HepG2 (cell line): ENCODE data around the gene STPG4. TPM values are rescaled to one million over a fixed set of nuclear protein-coding genes. Genes with fewer than 3 reads are reported as not detected.

Experiments
- AGO1 ChIP-seq: fragments of 200-400 bp; formaldehyde crosslinking; IDR thresholded peaks from 2 replicates; pipeline ENCODE4 v1.6.1; 2017; ENCODE audit warnings: mild to moderate bottlenecking, low read depth, low read length, moderate library complexity; ENCODE audit not compliant: poor library complexity, severe bottlenecking
- HHEX ChIP-seq: IDR thresholded peaks from 2 replicates; pipeline ENCODE4 v1.6.1; 2016; ENCODE audit warnings: control low read depth
- MAFG ChIP-seq: sonication (generic); formaldehyde crosslinking; IDR thresholded peaks from 2 replicates; pipeline ENCODE4 v1.5.1; 2020; ENCODE audit warnings: mild to moderate bottlenecking, missing genetic modification reagents
- MNT ChIP-seq: fragments of 450-650 bp; IDR thresholded peaks from 2 replicates; pipeline ENCODE4 v1.6.1; 2016
- PCBP1 ChIP-seq: fragments of 200-400 bp; formaldehyde crosslinking; IDR thresholded peaks from 2 replicates; pipeline ENCODE4 v1.6.1; 2017; ENCODE audit warnings: mild to moderate bottlenecking, low read depth, low read length, borderline replicate concordance
- POGZ ChIP-seq: sonication (generic); formaldehyde crosslinking; IDR thresholded peaks from 2 replicates; pipeline ENCODE4 v1.4.0; 2020; ENCODE audit warnings: mild to moderate bottlenecking, missing genetic modification reagents
- YEATS4 ChIP-seq: sonication (generic); formaldehyde crosslinking; IDR thresholded peaks from 2 replicates; pipeline ENCODE4 v1.4.0; 2020; ENCODE audit warnings: missing genetic modification reagents, borderline replicate concordance
- ZBTB20 ChIP-seq: sonication (generic); formaldehyde crosslinking; IDR thresholded peaks from 2 replicates; pipeline ENCODE4 v1.8.1; 2023; ENCODE audit warnings: missing genetic modification reagents, low read depth, mild to moderate bottlenecking, borderline replicate concordance
- ZFP41 ChIP-seq: sonication (generic); formaldehyde crosslinking; IDR thresholded peaks from 2 replicates; pipeline ENCODE4 v1.4.0; 2020; ENCODE audit warnings: mild to moderate bottlenecking, missing genetic modification reagents, borderline replicate concordance
- ZNF232 ChIP-seq: sonication (generic); formaldehyde crosslinking; IDR thresholded peaks from 2 replicates; pipeline ENCODE4 v1.4.0; 2020; ENCODE audit warnings: missing genetic modification reagents, borderline replicate concordance
- ZNF503 ChIP-seq: sonication (generic); formaldehyde crosslinking; IDR thresholded peaks from 2 replicates; pipeline ENCODE4 v1.4.0; 2020; ENCODE audit warnings: missing genetic modification reagents
- ZNF609 ChIP-seq: sonication (generic); formaldehyde crosslinking; IDR thresholded peaks from 2 replicates; pipeline ENCODE4 v1.4.0; 2020; ENCODE audit warnings: mild to moderate bottlenecking, missing genetic modification reagents, borderline replicate concordance
- ZNF850 ChIP-seq: sonication (generic); formaldehyde crosslinking; conservative IDR thresholded peaks from 2 replicates; pipeline ENCODE4 v1.9.0; 2021; ENCODE audit warnings: mild to moderate bottlenecking, missing genetic modification reagents
- polyA plus RNA-seq, 8 experiments: library from polyadenylated mRNA; depleted of rRNA in 3 of 8; stranded (reverse) in 7 of 8; unstranded in 1 of 8; fragments of >200 nt; fragmentation: Illumina TruSeq in 4 of 8; extraction: Trizol in 4 of 8; gene quantifications; 2 replicates each; pipeline versions ENCODE4 v1.2.1 to v1.2.3, GENCODE V29; 2011 to 2016; ENCODE audit warnings: low read depth in 4 of 8, missing spikeins in 1 of 8, mixed read lengths in 1 of 8; ENCODE audit not compliant: insufficient read depth in 1 of 8
- total RNA-seq, 5 experiments: library from RNA; depleted of rRNA; stranded (reverse); fragments of >200 nt; fragmentation: Illumina TruSeq; extraction: Trizol; gene quantifications; 2 replicates each; pipeline ENCODE4 v1.2.3, GENCODE V29; 2016; ENCODE audit warnings: low read depth in 1 of 5
- TF ChIP-seq, protein P1 (sequence below): IDR thresholded peaks from 2 replicates; pipeline ENCODE4 v1.6.1; 2016
- TF ChIP-seq, protein P2 (sequence below): sonication (generic); formaldehyde crosslinking; IDR thresholded peaks from 2 replicates; pipeline ENCODE4 v1.8.0; 2022; ENCODE audit warnings: missing genetic modification reagents, mild to moderate bottlenecking, inconsistent platforms, borderline replicate concordance

The STPG4 gene
- total and polyA plus RNA-seq, 2 of the 13 experiments (the other 11 are each of a cell fraction or from before 2014, with no cell fraction given): 0.11 to 0.15 TPM

- TF ChIP-seq, protein P1, sequence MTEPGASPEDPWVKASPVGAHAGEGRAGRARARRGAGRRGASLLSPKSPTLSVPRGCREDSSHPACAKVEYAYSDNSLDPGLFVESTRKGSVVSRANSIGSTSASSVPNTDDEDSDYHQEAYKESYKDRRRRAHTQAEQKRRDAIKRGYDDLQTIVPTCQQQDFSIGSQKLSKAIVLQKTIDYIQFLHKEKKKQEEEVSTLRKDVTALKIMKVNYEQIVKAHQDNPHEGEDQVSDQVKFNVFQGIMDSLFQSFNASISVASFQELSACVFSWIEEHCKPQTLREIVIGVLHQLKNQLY (CRISPR knock-in tag): peak; percentile 86
- TF ChIP-seq ZNF850 (CRISPR knock-in tag) (no peak), AGO1 (no peak), ZNF609 (CRISPR knock-in tag) (peak; percentile 65; the same call in 1 of the 2 replicates), PCBP1 (no peak), ZFP41 (CRISPR knock-in tag) (peak; percentile 55; the same call in 1 of the 2 replicates), ZNF503 (CRISPR knock-in tag) (peak; percentile 80; the same call in 1 of the 2 replicates), ZNF232 (CRISPR knock-in tag) (no peak; the same call in 1 of the 2 replicates), YEATS4 (peak; percentile 72; the same call in 1 of the 2 replicates), MAFG (CRISPR knock-in tag) (no peak), ZBTB20 (CRISPR knock-in tag) (peak; percentile 86), HHEX (CRISPR knock-in tag) (peak; percentile 15; the same call in 1 of the 2 replicates), MNT (peak; percentile 67), POGZ (CRISPR knock-in tag) (peak; percentile 84)
- TF ChIP-seq, protein P2, sequence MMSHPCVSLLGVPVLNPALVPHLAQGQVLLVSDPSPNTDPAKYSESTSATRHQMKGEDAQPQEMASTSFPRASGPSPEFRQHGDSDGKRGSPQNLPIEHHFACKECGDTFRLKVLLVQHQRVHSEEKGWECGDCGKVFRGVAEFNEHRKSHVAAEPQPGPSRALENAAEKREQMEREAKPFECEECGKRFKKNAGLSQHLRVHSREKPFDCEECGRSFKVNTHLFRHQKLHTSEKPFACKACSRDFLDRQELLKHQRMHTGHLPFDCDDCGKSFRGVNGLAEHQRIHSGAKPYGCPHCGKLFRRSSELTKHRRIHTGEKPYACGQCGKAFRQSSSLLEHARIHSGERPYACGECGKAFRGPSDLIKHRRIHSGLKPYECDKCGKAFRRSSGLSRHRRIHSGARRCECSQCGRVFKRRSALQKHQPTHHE: peak; percentile 65; the same call in 1 of the 2 replicates
Observed at GRCh38 chr2:47076586-47077441, 78.3 kb downstream of the STPG4 start (continued).
